Sigmoid colon (tissue), 7 donors: Measurements from ENCODE around the gene LTA. TPM values are rescaled to one million over a fixed set of nuclear protein-coding genes. Genes with fewer than 3 reads are reported as not detected.
A peak's percentile ranks its signal among the peaks of the same experiment; 100 is the strongest.

ENCODE experiments used
- DNase-seq: peaks from one replicate; pipeline ENCODE4 v3.0.0-alpha.2; 2019
- H3K27ac ChIP-seq, 4 donors: fragments of 200-600 bp; sonication (generic); one replicate each; pipeline ENCODE4 v1.5.1; 2016 to 2019; ENCODE audit warnings: mild to moderate bottlenecking in 1 of 4
- H3K27me3 ChIP-seq, 3 donors: fragments of 200-600 bp; sonication (generic); one replicate each; pipeline ENCODE4 v1.5.1; 2019; ENCODE audit warnings: mild to moderate bottlenecking in 1 of 3
- H3K36me3 ChIP-seq, 4 donors: fragments of 200-600 bp; sonication (generic); one replicate each; pipeline ENCODE4 v1.5.1; 2016 to 2019
- H3K4me1 ChIP-seq, 4 donors: fragments of 200-600 bp; sonication (generic); one replicate each; pipeline ENCODE4 v1.5.1; 2017 to 2019
- H3K4me3 ChIP-seq, 4 donors: fragments of 200-600 bp; sonication (generic); one replicate each; pipeline ENCODE4 v1.5.1; 2017 to 2019; ENCODE audit warnings: mild to moderate bottlenecking in 2 of 4, moderate library complexity in 1 of 4
- H3K9me3 ChIP-seq, 4 donors: fragments of 200-600 bp in 3 of 4; sonication (generic) in 3 of 4; one replicate each; pipeline versions ENCODE4 v1.5.1 to v1.6.1; 2013 to 2019
- EP300 ChIP-seq, 4 donors: sonication (generic); formaldehyde crosslinking; IDR thresholded peaks; one replicate each; pipeline ENCODE4 v1.6.1; 2017; ENCODE audit warnings: antibody characterized with exemption in 4 of 4
- POLR2A ChIP-seq, 2 donors: fragments of 450-650 bp; IDR thresholded peaks; one replicate each; pipeline ENCODE4 v1.6.1; 2016; ENCODE audit warnings: antibody characterized with exemption in 2 of 2, mild to moderate bottlenecking in 2 of 2, moderate library complexity in 2 of 2
- POLR2AphosphoS5 ChIP-seq, 4 donors: sonication (generic); formaldehyde crosslinking; IDR thresholded peaks; one replicate each; pipeline ENCODE4 v1.6.1; 2017; ENCODE audit warnings: antibody characterized with exemption in 4 of 4
- WGBS, 2 donors: extraction: QIAGEN DNeasy Blood & Tissue Kit; methylation state at CpG; one replicate each; pipeline ENCODE4 v1.1.7; 2013; 5-methylcytosine and 5-hydroxymethylcytosine counted together
- intact Hi-C: fragments of 100-400 bp; cut with DNase I; formaldehyde crosslinking; loops from one replicate; pipeline ENCODE4 v1.15.1; 2023
- polyA plus RNA-seq, 3 donors: library from polyadenylated mRNA; stranded (reverse); fragments of 200-250 nt; gene quantifications; one replicate each; pipeline ENCODE4 v1.2.3, GENCODE V29; 2013
- total RNA-seq, 4 donors: library from RNA; depleted of rRNA; stranded (reverse); fragments of >200 nt; gene quantifications; one replicate each; pipeline ENCODE4 v1.1.0, GENCODE V29; 2016
- TF ChIP-seq, protein P1 (sequence below), 4 experiments: fragments of 450-650 bp in 3 of 4; fragments of 200-600 bp in 1 of 4; IDR thresholded peaks; one replicate each; pipeline ENCODE4 v1.5.1; 2016 to 2019; ENCODE audit warnings: antibody characterized with exemption in 4 of 4, mild to moderate bottlenecking in 3 of 4, moderate library complexity in 2 of 4
- donor health status: healthy with polysubstance abuse.
- donor health status: Bipolar disorder and iron deficiency.
- donor health status: healthy.

The LTA gene
- total and polyA plus RNA-seq, 7 donors = 3.6 TPM; not detected in 6

DNA sequence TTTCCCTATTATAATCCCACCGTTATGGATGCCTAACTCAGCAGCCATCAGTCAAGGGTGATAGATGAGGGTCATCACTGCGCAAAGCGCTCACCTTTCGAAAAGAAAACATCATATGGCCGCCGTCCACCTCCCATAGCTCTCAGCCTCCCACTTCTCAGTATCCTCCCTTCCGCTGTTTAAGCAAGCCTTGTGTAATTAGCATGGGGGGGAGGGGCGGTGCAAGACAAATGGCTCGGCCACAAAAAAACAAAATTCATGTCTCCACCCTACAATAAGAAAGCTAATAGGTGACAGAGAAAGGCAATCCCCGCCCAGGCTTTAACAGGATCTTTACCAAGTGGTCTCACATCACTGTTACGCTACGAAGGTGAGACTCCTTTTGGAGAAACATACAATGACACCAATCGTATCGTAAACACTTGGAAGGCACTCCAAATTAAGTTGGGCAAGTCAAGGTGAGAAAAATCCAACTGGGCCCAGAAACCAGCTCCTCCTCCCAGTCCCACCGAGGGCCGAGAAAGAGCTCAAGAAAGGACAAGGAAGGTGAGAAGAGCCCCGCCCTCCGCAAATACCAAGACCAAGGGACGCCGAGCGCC, 30.9 kb upstream of the LTA start:
- WGBS, 2 donors = 1% methylated on average over 21 of the region's 21 CpGs
- Histone ChIP-seq H3K36me3 (peaks cover 22 to 42% (median 36%) of the 10 kb centered on the region in 4 donors), H3K4me1 (peaks cover 0 to 38% (median 37%) of the 10 kb centered on the region in 4 donors), H3K27me3 (no peaks in the 10 kb centered on the region), H3K27ac (peak overlapping the region; percentile 92 to 97 (median 96)), H3K9me3 (no peaks in the 10 kb centered on the region), H3K4me3 (peak overlapping the region; percentile 65 to 78 (median 70))
- DNase-seq = no peak
- intact Hi-C loops = loop anchor here (2.0 to 10.0 kb wide), 5 partner anchors 46 to 646 kb away; partner anchors contain the start of genes ABHD16A, LY6G6F, NELFE and SKIC2
- TF ChIP-seq POLR2A (IDR thresholded peaks at IDR 0.05) (no peak), POLR2AphosphoS5 (IDR thresholded peaks at IDR 0.05) (no peak), EP300 (IDR thresholded peaks at IDR 0.05) (no peak)
- TF ChIP-seq, protein P1, sequence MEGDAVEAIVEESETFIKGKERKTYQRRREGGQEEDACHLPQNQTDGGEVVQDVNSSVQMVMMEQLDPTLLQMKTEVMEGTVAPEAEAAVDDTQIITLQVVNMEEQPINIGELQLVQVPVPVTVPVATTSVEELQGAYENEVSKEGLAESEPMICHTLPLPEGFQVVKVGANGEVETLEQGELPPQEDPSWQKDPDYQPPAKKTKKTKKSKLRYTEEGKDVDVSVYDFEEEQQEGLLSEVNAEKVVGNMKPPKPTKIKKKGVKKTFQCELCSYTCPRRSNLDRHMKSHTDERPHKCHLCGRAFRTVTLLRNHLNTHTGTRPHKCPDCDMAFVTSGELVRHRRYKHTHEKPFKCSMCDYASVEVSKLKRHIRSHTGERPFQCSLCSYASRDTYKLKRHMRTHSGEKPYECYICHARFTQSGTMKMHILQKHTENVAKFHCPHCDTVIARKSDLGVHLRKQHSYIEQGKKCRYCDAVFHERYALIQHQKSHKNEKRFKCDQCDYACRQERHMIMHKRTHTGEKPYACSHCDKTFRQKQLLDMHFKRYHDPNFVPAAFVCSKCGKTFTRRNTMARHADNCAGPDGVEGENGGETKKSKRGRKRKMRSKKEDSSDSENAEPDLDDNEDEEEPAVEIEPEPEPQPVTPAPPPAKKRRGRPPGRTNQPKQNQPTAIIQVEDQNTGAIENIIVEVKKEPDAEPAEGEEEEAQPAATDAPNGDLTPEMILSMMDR (IDR thresholded peaks at IDR 0.05) = no peak

DNA sequence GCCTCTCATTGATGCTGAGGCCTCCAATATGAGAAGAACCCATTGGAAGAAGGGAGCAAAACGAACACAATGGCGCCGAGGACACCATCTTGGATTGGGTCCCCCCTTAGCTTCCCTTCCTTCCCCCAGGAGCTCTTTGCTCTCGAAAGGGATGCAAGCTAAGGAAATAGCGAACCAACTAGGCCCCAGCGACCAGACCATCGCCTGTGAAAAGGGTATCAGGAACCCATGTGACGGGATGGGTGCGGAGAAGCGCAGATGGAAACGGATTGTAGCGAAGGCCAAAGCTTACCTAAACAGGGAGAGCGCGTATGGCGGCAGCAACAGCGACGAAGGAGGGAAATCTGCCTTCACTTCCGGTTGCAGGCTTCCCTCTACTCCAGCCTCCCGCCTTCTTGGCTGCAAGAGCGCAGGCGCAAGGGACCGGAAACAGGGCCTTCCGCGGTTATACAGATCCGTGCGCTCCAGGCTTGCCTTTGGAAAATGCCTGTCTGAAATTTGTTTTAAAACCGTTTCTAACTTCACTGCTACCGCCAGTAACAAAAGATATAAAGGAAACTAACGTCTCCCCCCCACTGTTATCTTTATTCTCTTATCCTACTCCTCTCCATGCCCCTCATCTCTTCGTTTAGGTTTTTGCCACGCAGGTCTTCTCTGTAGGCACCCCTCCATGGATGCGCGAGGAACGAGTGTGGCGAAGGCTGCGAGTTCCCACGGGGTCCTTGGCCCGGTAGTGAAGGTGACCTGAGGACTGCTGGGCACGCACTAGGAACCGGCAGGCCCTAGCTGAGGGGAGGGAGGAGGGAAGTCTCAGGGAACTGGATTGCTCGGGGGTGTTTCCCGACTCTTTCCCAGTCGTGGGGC, 30.2 kb upstream of the LTA start, which contains the start of gene DDX39B:
Gene DDX39B (minus strand): TSS at position 346 of the 864 bp plus-strand sequence. CDS start 1,471 bp downstream, outside the sequence.
- DNase-seq = peak; percentile 99
- Histone ChIP-seq H3K27me3 (no peaks in the 10 kb centered on the region), H3K27ac (peak within 1 kb of the TSS; percentile 92 to 97 (median 96)), H3K4me1 (peaks cover 0 to 45% (median 37%) of the 10 kb centered on the region in 4 donors), H3K4me3 (peak within 1 kb of the TSS; percentile 65 to 78 (median 70)), H3K9me3 (no peaks in the 10 kb centered on the region), H3K36me3 (peaks cover 16 to 35% (median 30%) of the 10 kb centered on the region in 4 donors)
- TF ChIP-seq EP300 (IDR thresholded peaks at IDR 0.05) (peak in 1 of 4 donors; percentile 10), POLR2AphosphoS5 (IDR thresholded peaks at IDR 0.05) (peak; percentile 89 to 95 (median 92)), POLR2A (IDR thresholded peaks at IDR 0.05) (peak; percentile 64 to 77)
- TF ChIP-seq, protein P1 (IDR thresholded peaks at IDR 0.05) = no peak
- intact Hi-C loops = loop anchor here (1.0 to 10.0 kb wide), 6 partner anchors 47 to 645 kb away; partner anchors contain the start of genes ABHD16A, LY6G6F, NELFE and PRRC2A
- 0% methylated on average over 43 of the region's 43 CpGs for WGBS, 2 donors

DNA sequence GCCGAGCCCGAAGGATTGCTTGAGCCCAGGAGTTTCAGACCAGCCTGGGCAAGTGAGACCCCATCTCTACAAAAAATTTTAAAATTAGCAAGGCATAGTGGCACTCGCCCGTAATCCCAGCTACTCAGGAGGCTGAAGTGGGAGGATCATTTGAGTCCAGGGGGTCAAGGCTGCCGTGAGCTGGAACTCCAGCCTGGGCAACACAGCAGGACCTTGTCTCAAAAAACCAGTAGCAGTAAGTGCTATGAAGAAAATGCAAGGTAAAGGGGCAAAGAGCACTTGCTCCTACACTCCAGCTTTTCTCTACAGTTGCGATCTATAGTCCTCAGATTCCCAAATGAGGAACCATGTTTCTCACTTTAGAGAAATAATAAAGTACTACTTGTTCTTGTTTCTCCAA, 28.4 kb upstream of the LTA start:
- TF ChIP-seq, protein P1 (IDR thresholded peaks at IDR 0.05) = no peak
- no peaks in the 10 kb centered on the region for H3K9me3 ChIP-seq
- DNase-seq = no peak
- intact Hi-C loops = loop anchor here (5.0 to 10.0 kb wide), 4 partner anchors 161 to 644 kb away; partner anchors contain the start of genes ABHD16A, LY6G6F, NELFE and SKIC2
- peaks cover 11 to 18% (median 16%) of the 10 kb centered on the region in 4 donors for H3K36me3 ChIP-seq
- H3K4me3 ChIP-seq = no peak overlapping the region
- H3K27ac ChIP-seq = peak overlapping the region in 3 of 4 donors; percentile 95 to 97 (median 96)
- peaks cover 0 to 51% (median 43%) of the 10 kb centered on the region in 4 donors for H3K4me1 ChIP-seq
- H3K27me3 ChIP-seq = no peaks in the 10 kb centered on the region
- 95 to 96% methylated on average over 6 of the region's 6 CpGs for whole genome bisulfite sequencing, 2 donors

DNA sequence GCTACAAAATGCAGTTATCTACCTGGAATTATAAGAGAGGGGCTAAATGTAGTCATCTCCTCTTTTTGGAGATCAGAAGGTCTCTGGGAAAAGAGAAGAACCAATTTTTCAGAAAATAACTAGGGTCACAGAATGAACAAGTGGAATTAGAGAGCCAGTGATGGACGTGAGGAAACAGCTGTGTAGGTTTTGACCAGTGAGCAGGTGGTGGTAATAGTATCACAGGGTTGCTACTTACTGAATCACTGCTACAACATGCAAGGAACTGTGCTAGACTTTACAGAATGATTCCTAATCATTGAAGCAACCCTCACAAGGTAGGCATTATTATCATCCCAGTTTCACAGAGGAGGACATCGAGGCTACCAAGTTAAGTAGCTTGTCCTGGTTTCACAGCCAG, 27.4 kb upstream of the LTA start:
- Histone ChIP-seq H3K27ac (no peak overlapping the region), H3K36me3 (peaks cover under 1 to 18% (median 7%) of the 10 kb centered on the region in 4 donors), H3K4me1 (peaks cover 0 to 42% (median 35%) of the 10 kb centered on the region in 4 donors), H3K27me3 (no peaks in the 10 kb centered on the region), H3K4me3 (no peak overlapping the region), H3K9me3 (no peaks in the 10 kb centered on the region)
- TF ChIP-seq EP300 (IDR thresholded peaks at IDR 0.05) (no peak), POLR2AphosphoS5 (IDR thresholded peaks at IDR 0.05) (no peak), POLR2A (IDR thresholded peaks at IDR 0.05) (no peak)
- TF ChIP-seq, protein P1 (IDR thresholded peaks at IDR 0.05) = no peak
- DNase-seq = no peak
- intact Hi-C loops = loop anchor here (5.0 to 10.0 kb wide), 5 partner anchors 142 to 643 kb away; partner anchors contain the start of genes ABHD16A, LY6G6F, MICA and NELFE
- 80 to 87% methylated on average over 2 of the region's 2 CpGs for WGBS, 2 donors
